ENCODE data around the gene TRAM1L1.

Gene TRAM1L1

GRCh38 chr4:117084866-117085701 is at the start of gene TRAM1L1:
TSS of gene TRAM1L1 (minus strand) at chr4:117085576. CDS start at chr4:117085393, 183 bp downstream.
- peak; percentile 63 for DNase-seq (ENCODE audit: low spot score)

GRCh38 chr4:117134386-117134785 is 49.0 kb upstream of the TRAM1L1 start:
- peak; percentile 88 for DNase-seq (ENCODE audit: low spot score)

- DNase-seq (ENCODE audit: low spot score): no peak
Observed at GRCh38 chr4:117096886-117097285, 11.5 kb upstream of the TRAM1L1 start.

- DNase-seq (ENCODE audit: low spot score): no peak
Observed at GRCh38 chr4:117096462-117096861, 11.1 kb upstream of the TRAM1L1 start.

- no peak for DNase-seq (ENCODE audit: low spot score)
Observed at GRCh38 chr4:117093571-117093970, 8.2 kb upstream of the TRAM1L1 start.

GRCh38 chr4:117077760-117078159 is 7.6 kb downstream of the TRAM1L1 start:
- no peak for DNase-seq (ENCODE audit: low spot score)

- DNase-seq (ENCODE audit: low spot score): no peak
Observed at GRCh38 chr4:117068120-117068519, 17.3 kb downstream of the TRAM1L1 start.

GRCh38 chr4:117063961-117064696 is 21.2 kb downstream of the TRAM1L1 start:
- no peak for DNase-seq (ENCODE audit: low spot score)

- no peak for DNase-seq (ENCODE audit: low spot score)
Observed at GRCh38 chr4:117042962-117043361, 42.4 kb downstream of the TRAM1L1 start.
